Nephron (organoid): ENCODE results near the gene WDFY3.
A peak's percentile ranks its signal among the peaks of the same experiment; 100 is the strongest.

Experiments used
- H3K27ac Mint-ChIP-seq, 3 experiments: 2 replicates each; pipeline ENCODE4 v1.8.0; 2020; ENCODE audit warnings: mixed read lengths in 3 of 3, mild to moderate bottlenecking in 2 of 3, moderate library complexity in 1 of 3
- H3K27me3 Mint-ChIP-seq: 2 replicates; pipeline ENCODE4 v1.8.0; 2021; ENCODE audit warnings: low read depth, mild to moderate bottlenecking, moderate library complexity, mixed read lengths
- H3K36me3 Mint-ChIP-seq: 2 replicates; pipeline ENCODE4 v1.8.0; 2020; ENCODE audit warnings: low read depth, mixed read lengths
- H3K4me1 Mint-ChIP-seq: 2 replicates; pipeline ENCODE4 v1.8.0; 2020; ENCODE audit warnings: mixed read lengths
- H3K4me3 Mint-ChIP-seq, 3 experiments: 2 replicates each; pipeline ENCODE4 v1.8.0; 2020; ENCODE audit warnings: mild to moderate bottlenecking in 3 of 3, mixed read lengths in 3 of 3, moderate library complexity in 2 of 3
- H3K9me3 Mint-ChIP-seq: 2 replicates; pipeline ENCODE4 v1.8.0; 2020; ENCODE audit warnings: mixed read lengths
- CTCF ChIP-seq, 3 experiments: fragments of 200-600 bp; sonication (generic); IDR thresholded peaks; one replicate each; pipeline ENCODE4 v1.5.0; 2021; ENCODE audit warnings: antibody characterized with exemption in 3 of 3; ENCODE audit not compliant: unreplicated experiment in 3 of 3

Gene WDFY3

GRCh38 chr4:84792366-84793301 lies 173.9 kb downstream of the WDFY3 start:
- peaks cover 55% of the 10 kb centered on the region for H3K36me3 Mint-ChIP-seq
- H3K9me3 Mint-ChIP-seq: no peaks in the 10 kb centered on the region
- no peaks in the 10 kb centered on the region for H3K27me3 Mint-ChIP-seq
- H3K27ac Mint-ChIP-seq: peak overlapping the region; percentile 43 to 55 (median 48)
- H3K4me1 Mint-ChIP-seq: peaks cover 20% of the 10 kb centered on the region
- H3K4me3 Mint-ChIP-seq: peak overlapping the region in 1 of 3 experiments; percentile 35
- TF ChIP-seq CTCF (IDR thresholded peaks at IDR 0.05; ENCODE audit: unreplicated experiment in 3 of 3): no peak

- H3K27ac Mint-ChIP-seq: peak overlapping the region in 1 of 3 experiments; percentile 6
- no peak overlapping the region for H3K4me3 Mint-ChIP-seq
- H3K36me3 Mint-ChIP-seq: peaks cover 59% of the 10 kb centered on the region
- H3K9me3 Mint-ChIP-seq: no peaks in the 10 kb centered on the region
- no peak for TF ChIP-seq CTCF (IDR thresholded peaks at IDR 0.05; ENCODE audit: unreplicated experiment in 3 of 3)
- H3K4me1 Mint-ChIP-seq: peaks cover 30% of the 10 kb centered on the region
- H3K27me3 Mint-ChIP-seq: no peaks in the 10 kb centered on the region
Observed at GRCh38 chr4:84790769-84791565, 175.5 kb downstream of the WDFY3 start.

- peaks cover 16% of the 10 kb centered on the region for H3K4me1 Mint-ChIP-seq
- H3K36me3 Mint-ChIP-seq: peaks cover 52% of the 10 kb centered on the region
- no peaks in the 10 kb centered on the region for H3K27me3 Mint-ChIP-seq
- no peaks in the 10 kb centered on the region for H3K9me3 Mint-ChIP-seq
- H3K27ac Mint-ChIP-seq: no peak overlapping the region
- TF ChIP-seq CTCF (IDR thresholded peaks at IDR 0.05; ENCODE audit: unreplicated experiment in 3 of 3): no peak
- no peak overlapping the region for H3K4me3 Mint-ChIP-seq
Observed at GRCh38 chr4:84786478-84786877, 180.0 kb downstream of the WDFY3 start.

GRCh38 chr4:84782517-84782916 lies 184.0 kb downstream of the WDFY3 start:
- no peak for TF ChIP-seq CTCF (IDR thresholded peaks at IDR 0.05; ENCODE audit: unreplicated experiment in 3 of 3)
- H3K4me1 Mint-ChIP-seq: peaks cover 9% of the 10 kb centered on the region
- no peak overlapping the region for H3K4me3 Mint-ChIP-seq
- peaks cover 54% of the 10 kb centered on the region for H3K36me3 Mint-ChIP-seq
- no peak overlapping the region for H3K27ac Mint-ChIP-seq
- H3K9me3 Mint-ChIP-seq: no peaks in the 10 kb centered on the region
- no peaks in the 10 kb centered on the region for H3K27me3 Mint-ChIP-seq

- TF ChIP-seq CTCF (IDR thresholded peaks at IDR 0.05; ENCODE audit: unreplicated experiment in 3 of 3): no peak
- Mint-ChIP-seq H3K9me3 (no peaks in the 10 kb centered on the region), H3K4me3 (no peak overlapping the region), H3K36me3 (peaks cover 53% of the 10 kb centered on the region), H3K27ac (no peak overlapping the region), H3K27me3 (no peaks in the 10 kb centered on the region), H3K4me1 (no peaks in the 10 kb centered on the region)
Observed at GRCh38 chr4:84780719-84781118, 185.8 kb downstream of the WDFY3 start.
